Neutrophil (primary cell): ENCODE measurements around the gene ARIH2.

Experiments used
- H3K27ac ChIP-seq: fragments of 200-600 bp; sonication (generic); 2 replicates; pipeline ENCODE4 v1.5.1; 2016; ENCODE audit warnings: mild to moderate bottlenecking, moderate library complexity
- H3K27me3 ChIP-seq: fragments of 200-600 bp; sonication (generic); 2 replicates; pipeline ENCODE4 v1.6.0; 2016; ENCODE audit warnings: mild to moderate bottlenecking
- H3K36me3 ChIP-seq: fragments of 200-600 bp; sonication (generic); 2 replicates; pipeline ENCODE4 v1.5.1; 2017
- H3K4me1 ChIP-seq, 2 experiments: fragments of 200-600 bp in 1 of 2; sonication (generic) in 1 of 2; 1 replicate in 1 of 2; 2 replicates in 1 of 2; pipeline versions ENCODE4 v1.5.1 to v1.6.1; 2013 to 2016; ENCODE audit warnings: low read depth in 1 of 2, low read length in 1 of 2, mild to moderate bottlenecking in 1 of 2, moderate library complexity in 1 of 2; ENCODE audit not compliant: control insufficient read depth in 1 of 2, insufficient read depth in 1 of 2
- H3K4me3 ChIP-seq, 2 experiments: fragments of 200-600 bp in 1 of 2; sonication (generic) in 1 of 2; 1 replicate in 1 of 2; 2 replicates in 1 of 2; pipeline ENCODE4 v1.5.1; 2013 to 2016; ENCODE audit warnings: low read depth in 1 of 2, low read length in 1 of 2, mild to moderate bottlenecking in 1 of 2, moderate library complexity in 1 of 2
- H3K9me3 ChIP-seq: fragments of 200-600 bp; sonication (generic); 2 replicates; pipeline ENCODE4 v1.5.1; 2016
- CTCF ChIP-seq: fragments of 200-600 bp; sonication (generic); IDR thresholded peaks from 2 replicates; pipeline ENCODE4 v1.5.1; 2016; ENCODE audit warnings: antibody characterized with exemption

Gene ARIH2

GRCh38 chr3:49019941-49020329, 101.3 kb downstream of the ARIH2 start:
- H3K27me3 ChIP-seq: no peaks in the 10 kb centered on the region
- H3K27ac ChIP-seq: peak overlapping the region; percentile 99
- H3K9me3 ChIP-seq: no peaks in the 10 kb centered on the region
- peaks cover 31% of the 10 kb centered on the region for H3K36me3 ChIP-seq
- H3K4me3 ChIP-seq: peak overlapping the region; percentile 95 to 99
- no peak for TF ChIP-seq CTCF
- H3K4me1 ChIP-seq: peaks cover 48 to 52% of the 10 kb centered on the region in 2 experiments

- H3K27ac ChIP-seq: peak overlapping the region; percentile 99
- peaks cover 31% of the 10 kb centered on the region for H3K36me3 ChIP-seq
- H3K4me3 ChIP-seq: peak overlapping the region; percentile 95 to 99
- H3K9me3 ChIP-seq: no peaks in the 10 kb centered on the region
- TF ChIP-seq CTCF: no peak
- peaks cover 48 to 52% of the 10 kb centered on the region in 2 experiments for H3K4me1 ChIP-seq
- no peaks in the 10 kb centered on the region for H3K27me3 ChIP-seq
These were observed 101.9 kb downstream of the ARIH2 start for GRCh38 chr3:49020330-49021212.

- H3K9me3 ChIP-seq: no peaks in the 10 kb centered on the region
- H3K27me3 ChIP-seq: no peaks in the 10 kb centered on the region
- H3K4me1 ChIP-seq: peaks cover 48 to 52% of the 10 kb centered on the region in 2 experiments
- peak overlapping the region; percentile 95 to 99 for H3K4me3 ChIP-seq
- peaks cover 31% of the 10 kb centered on the region for H3K36me3 ChIP-seq
- TF ChIP-seq CTCF: no peak
- peak overlapping the region; percentile 99 for H3K27ac ChIP-seq
These were observed 102.7 kb downstream of the ARIH2 start for GRCh38 chr3:49021213-49021812.

- peak; percentile 98 for TF ChIP-seq CTCF
- Histone ChIP-seq H3K27ac (peak within 1 kb of the TSS; percentile 99), H3K4me3 (peak within 1 kb of the TSS; percentile 95 to 99), H3K27me3 (no peaks in the 10 kb centered on the region), H3K9me3 (no peaks in the 10 kb centered on the region), H3K4me1 (peaks cover 43 to 48% of the 10 kb centered on the region in 2 experiments), H3K36me3 (peaks cover 36% of the 10 kb centered on the region)
These were observed 103.4 kb downstream of the ARIH2 start, which contains the start of gene NDUFAF3 for GRCh38 chr3:49021813-49022687. Gene NDUFAF3 (plus strand): TSS chr3:49022121. CDS start chr3:49022145, 24 bp downstream.

GRCh38 chr3:49022688-49023171, 104.1 kb downstream of the ARIH2 start:
- Histone ChIP-seq H3K4me1 (peaks cover 36 to 41% of the 10 kb centered on the region in 2 experiments), H3K36me3 (peaks cover 36% of the 10 kb centered on the region), H3K27me3 (no peaks in the 10 kb centered on the region), H3K27ac (peak overlapping the region; percentile 99), H3K4me3 (peak overlapping the region; percentile 95 to 99), H3K9me3 (no peaks in the 10 kb centered on the region)
- no peak for TF ChIP-seq CTCF
